Measurements from ENCODE around the gene PDCD7. TPM values are rescaled to one million over a fixed set of nuclear protein-coding genes. Genes with fewer than 3 reads are reported as not detected.
"Not testable (repeated sequence)": the region's sequence is repeated elsewhere in the genome, so short reads cannot be mapped to it uniquely, and the experiment has no call there.

Gene PDCD7
- total RNA-seq, 1 experiment from 2014 or later = 28.6 TPM

- in situ Hi-C loops (cut with HindIII; ENCODE audit: low pct_unique_long_range_greater_than_20kb, low sequenced_read_pairs) = no loop called here
- DNase-seq (ENCODE audit: low read depth) = no peak
These were observed 51.2 kb downstream of the PDCD7 start for GRCh38 chr15:65082303-65082953.

GRCh38 chr15:65081758-65082157 is 51.9 kb downstream of the PDCD7 start:
- in situ Hi-C loops (cut with HindIII; ENCODE audit: low pct_unique_long_range_greater_than_20kb, low sequenced_read_pairs) = no loop called here
- DNase-seq (ENCODE audit: low read depth) = no peak

GRCh38 chr15:65081270-65081669 is 52.3 kb downstream of the PDCD7 start:
- DNase-seq (ENCODE audit: low read depth) = no peak
- in situ Hi-C loops (cut with HindIII; ENCODE audit: low pct_unique_long_range_greater_than_20kb, low sequenced_read_pairs) = no loop called here

GRCh38 chr15:65079580-65079979 is 54.0 kb downstream of the PDCD7 start:
- in situ Hi-C loops (cut with HindIII; ENCODE audit: low pct_unique_long_range_greater_than_20kb, low sequenced_read_pairs) = no loop called here
- DNase-seq (ENCODE audit: low read depth) = no peak

GRCh38 chr15:65077981-65078352 is 55.6 kb downstream of the PDCD7 start:
- DNase-seq (ENCODE audit: low read depth) = no peak
- in situ Hi-C loops (cut with HindIII; ENCODE audit: low pct_unique_long_range_greater_than_20kb, low sequenced_read_pairs) = no loop called here

GRCh38 chr15:65077291-65077980 is 56.2 kb downstream of the PDCD7 start:
- DNase-seq (ENCODE audit: low read depth) = no peak
- in situ Hi-C loops (cut with HindIII; ENCODE audit: low pct_unique_long_range_greater_than_20kb, low sequenced_read_pairs) = no loop called here

GRCh38 chr15:65076486-65077290 is 56.9 kb downstream of the PDCD7 start, which contains the start of gene KBTBD13:
Gene KBTBD13, plus strand, starts transcription at chr15:65076746. Its CDS starts 70 bp downstream, at chr15:65076816.
- no peak for DNase-seq (ENCODE audit: low read depth)
- in situ Hi-C loops (cut with HindIII; ENCODE audit: low pct_unique_long_range_greater_than_20kb, low sequenced_read_pairs) = no loop called here

- not testable (repeated sequence) for DNase-seq (ENCODE audit: low read depth)
These were observed 57.8 kb downstream of the PDCD7 start for GRCh38 chr15:65075607-65076395.

GRCh38 chr15:65074946-65075345 is 58.7 kb downstream of the PDCD7 start:
- in situ Hi-C loops (cut with HindIII; ENCODE audit: low pct_unique_long_range_greater_than_20kb, low sequenced_read_pairs) = not testable (repeated sequence)

More at GRCh38 chr15:65075607-65076395, 57.8 kb downstream of the PDCD7 start:
- in situ Hi-C loops (cut with HindIII; ENCODE audit: low pct_unique_long_range_greater_than_20kb, low sequenced_read_pairs) = not testable (repeated sequence)

GRCh38 chr15:65072617-65073016 is 61.0 kb downstream of the PDCD7 start:
- no peak for DNase-seq (ENCODE audit: low read depth)
- in situ Hi-C loops (cut with HindIII; ENCODE audit: low pct_unique_long_range_greater_than_20kb, low sequenced_read_pairs) = no loop called here

More at GRCh38 chr15:65074946-65075345, 58.7 kb downstream of the PDCD7 start:
- not testable (repeated sequence) for DNase-seq (ENCODE audit: low read depth)

GRCh38 chr15:65072027-65072426 is 61.6 kb downstream of the PDCD7 start:
- in situ Hi-C loops (cut with HindIII; ENCODE audit: low pct_unique_long_range_greater_than_20kb, low sequenced_read_pairs) = no loop called here
- no peak for DNase-seq (ENCODE audit: low read depth)

- in situ Hi-C loops (cut with HindIII; ENCODE audit: low pct_unique_long_range_greater_than_20kb, low sequenced_read_pairs) = no loop called here
- no peak for DNase-seq (ENCODE audit: low read depth)
These were observed 62.2 kb downstream of the PDCD7 start for GRCh38 chr15:65071381-65071811.

GRCh38 chr15:65069779-65070546 is 63.6 kb downstream of the PDCD7 start:
- DNase-seq (ENCODE audit: low read depth) = no peak
- in situ Hi-C loops (cut with HindIII; ENCODE audit: low pct_unique_long_range_greater_than_20kb, low sequenced_read_pairs) = no loop called here

- no peak for DNase-seq (ENCODE audit: low read depth)
- in situ Hi-C loops (cut with HindIII; ENCODE audit: low pct_unique_long_range_greater_than_20kb, low sequenced_read_pairs) = no loop called here
These were observed 64.4 kb downstream of the PDCD7 start for GRCh38 chr15:65069179-65069578.

GRCh38 chr15:65068403-65068788 is 65.2 kb downstream of the PDCD7 start:
- in situ Hi-C loops (cut with HindIII; ENCODE audit: low pct_unique_long_range_greater_than_20kb, low sequenced_read_pairs) = no loop called here
- DNase-seq (ENCODE audit: low read depth) = no peak

- in situ Hi-C loops (cut with HindIII; ENCODE audit: low pct_unique_long_range_greater_than_20kb, low sequenced_read_pairs) = no loop called here
- DNase-seq (ENCODE audit: low read depth) = no peak
These were observed 65.8 kb downstream of the PDCD7 start, which contains the start of gene RASL12 for GRCh38 chr15:65067645-65068402. Gene RASL12, minus strand, starts transcription at chr15:65067991. Its CDS starts 156 bp downstream, at chr15:65067835.
